Muscle of leg (tissue), 11 donors: ENCODE data around the gene KCNV2. TPM values are rescaled to one million over a fixed set of nuclear protein-coding genes. Genes with fewer than 3 reads are reported as not detected.
A peak's percentile ranks its signal among the peaks of the same experiment; 100 is the strongest.
"Not testable (repeated sequence)": the region's sequence is repeated elsewhere in the genome, so short reads cannot be mapped to it uniquely, and the experiment has no call there.

Experiments
- DNase-seq: peaks from one replicate; pipeline ENCODE4 v3.0.0; 2013
- H3K27ac ChIP-seq: one replicate; pipeline ENCODE4 v1.5.1; 2013; ENCODE audit warnings: mild to moderate bottlenecking, low read length, control low read depth
- H3K27me3 ChIP-seq: one replicate; pipeline ENCODE4 v1.6.1; 2013; ENCODE audit warnings: low read length; ENCODE audit not compliant: control insufficient read depth, insufficient read depth
- H3K36me3 ChIP-seq: one replicate; pipeline ENCODE4 v1.6.1; 2013; ENCODE audit warnings: low read length; ENCODE audit not compliant: control insufficient read depth, insufficient read depth
- H3K4me1 ChIP-seq: one replicate; pipeline ENCODE4 v1.6.1; 2013; ENCODE audit warnings: low read length; ENCODE audit not compliant: control insufficient read depth, insufficient read depth
- H3K4me3 ChIP-seq: one replicate; pipeline ENCODE4 v1.5.1; 2013; ENCODE audit warnings: low read length, control low read depth
- H3K9me3 ChIP-seq: replicated peaks from 2 replicates; pipeline ENCODE4 v1.6.1; 2013; ENCODE audit warnings: low read depth, low read length; ENCODE audit not compliant: control insufficient read depth
- WGBS: methylation state at CpG from one replicate; pipeline ENCODE4 v1.1.5; 2013; ENCODE audit warnings: missing lambda C conversion rate; ENCODE audit not compliant: insufficient coverage; 5-methylcytosine and 5-hydroxymethylcytosine counted together
- polyA plus RNA-seq, 8 donors: library from polyadenylated mRNA; unstranded; fragments of 120-200 nt; gene quantifications; one replicate each; pipeline versions ENCODE4 v1.2.1 to v1.2.3, GENCODE V29; 2013; ENCODE audit warnings: inconsistent platforms in 1 of 8, low replicate concordance in 1 of 8; ENCODE audit not compliant: insufficient read length in 8 of 8, insufficient read depth in 1 of 8
- total RNA-seq: library from RNA; stranded (reverse); fragments of 120-200 nt; gene quantifications from one replicate; pipeline ENCODE4 v1.2.4, GENCODE V29; 2013

The KCNV2 gene
- total and polyA plus RNA-seq, 9 donors = 0.08 to 0.33 (median 0.19) TPM; not detected in 1

- no CpG with 5 or more reads among the region's 1 CpG for WGBS
- no peaks in the 10 kb centered on the region for H3K27me3 ChIP-seq
- H3K9me3 ChIP-seq = no peaks in the 10 kb centered on the region
- no peaks in the 10 kb centered on the region for H3K4me1 ChIP-seq
- no peak overlapping the region for H3K4me3 ChIP-seq
- DNase-seq = no peak
- H3K27ac ChIP-seq = peak overlapping the region; percentile 78
- no peaks in the 10 kb centered on the region for H3K36me3 ChIP-seq
Measured at GRCh38 chr9:2691212-2691611, 26.1 kb upstream of the KCNV2 start.

DNA sequence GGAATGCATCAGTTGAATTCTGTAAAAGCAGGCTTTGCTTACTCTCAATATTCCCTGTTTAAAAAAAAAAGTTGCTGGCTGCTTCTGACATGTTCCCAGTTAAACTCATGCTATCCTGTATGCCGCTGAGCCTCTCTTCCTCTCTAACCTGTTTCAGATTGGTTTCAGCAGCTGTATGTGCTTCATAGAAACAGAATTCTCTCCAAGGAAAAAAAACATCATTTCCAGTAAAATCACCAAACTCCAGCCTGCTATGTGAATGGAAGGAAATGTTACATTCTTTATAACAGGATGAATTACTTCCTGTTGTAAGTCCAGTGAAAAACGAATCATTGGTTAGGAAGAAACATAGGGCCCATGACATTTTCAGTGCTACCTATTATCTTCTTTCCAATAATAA lies 25.7 kb upstream of the KCNV2 start:
- Histone ChIP-seq H3K27ac (peak overlapping the region; percentile 78), H3K4me1 (no peaks in the 10 kb centered on the region), H3K36me3 (no peaks in the 10 kb centered on the region), H3K4me3 (no peak overlapping the region), H3K27me3 (no peaks in the 10 kb centered on the region), H3K9me3 (no peaks in the 10 kb centered on the region)
- WGBS = no CpG with 5 or more reads among the region's 2 CpGs
- peak; percentile 84 for DNase-seq

DNA sequence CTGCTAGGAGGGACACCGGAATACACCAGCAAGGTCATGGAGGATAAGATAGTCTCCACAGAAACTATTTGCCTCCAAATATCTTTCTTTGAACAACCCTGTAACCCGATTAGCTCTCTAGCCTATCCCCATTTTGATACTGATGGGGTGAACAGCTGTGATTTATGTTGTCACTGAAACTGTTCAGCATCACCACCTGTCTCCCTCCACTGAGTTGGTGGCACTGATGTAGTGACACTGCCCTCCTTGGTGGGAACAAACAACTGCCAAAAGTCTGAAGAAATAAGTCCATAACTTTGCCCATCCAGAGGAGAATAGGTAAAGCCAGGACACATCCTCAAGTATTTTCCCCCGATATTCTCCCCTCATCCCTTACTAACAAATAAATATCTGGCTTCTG lies 24.3 kb upstream of the KCNV2 start:
- Histone ChIP-seq H3K4me3 (no peak overlapping the region), H3K36me3 (no peaks in the 10 kb centered on the region), H3K4me1 (no peaks in the 10 kb centered on the region), H3K27ac (no peak overlapping the region), H3K27me3 (no peaks in the 10 kb centered on the region), H3K9me3 (no peaks in the 10 kb centered on the region)
- WGBS = no CpG with 5 or more reads among the region's 3 CpGs
- DNase-seq = peak; percentile 17

GRCh38 chr9:2697492-2697891 lies 19.8 kb upstream of the KCNV2 start:
- H3K27ac ChIP-seq = no peak overlapping the region
- H3K4me1 ChIP-seq = no peaks in the 10 kb centered on the region
- 80% methylated on average over 1 of the region's 3 CpGs for WGBS
- H3K36me3 ChIP-seq = no peaks in the 10 kb centered on the region
- no peaks in the 10 kb centered on the region for H3K27me3 ChIP-seq
- DNase-seq = no peak
- H3K9me3 ChIP-seq = no peaks in the 10 kb centered on the region
- no peak overlapping the region for H3K4me3 ChIP-seq

GRCh38 chr9:2700398-2700797 lies 16.9 kb upstream of the KCNV2 start:
- Histone ChIP-seq H3K36me3 (no peaks in the 10 kb centered on the region), H3K27ac (no peak overlapping the region), H3K4me3 (no peak overlapping the region), H3K4me1 (no peaks in the 10 kb centered on the region), H3K27me3 (no peaks in the 10 kb centered on the region), H3K9me3 (no peaks in the 10 kb centered on the region)
- WGBS = 80% methylated on average over 2 of the region's 6 CpGs
- DNase-seq = no peak

GRCh38 chr9:2700909-2701550 lies 16.3 kb upstream of the KCNV2 start:
- no CpG with 5 or more reads among the region's 10 CpGs for WGBS
- H3K27me3 ChIP-seq = no peaks in the 10 kb centered on the region
- no peak for DNase-seq
- no peak overlapping the region for H3K4me3 ChIP-seq
- no peaks in the 10 kb centered on the region for H3K4me1 ChIP-seq
- H3K9me3 ChIP-seq = no peaks in the 10 kb centered on the region
- no peak overlapping the region for H3K27ac ChIP-seq
- no peaks in the 10 kb centered on the region for H3K36me3 ChIP-seq

DNA sequence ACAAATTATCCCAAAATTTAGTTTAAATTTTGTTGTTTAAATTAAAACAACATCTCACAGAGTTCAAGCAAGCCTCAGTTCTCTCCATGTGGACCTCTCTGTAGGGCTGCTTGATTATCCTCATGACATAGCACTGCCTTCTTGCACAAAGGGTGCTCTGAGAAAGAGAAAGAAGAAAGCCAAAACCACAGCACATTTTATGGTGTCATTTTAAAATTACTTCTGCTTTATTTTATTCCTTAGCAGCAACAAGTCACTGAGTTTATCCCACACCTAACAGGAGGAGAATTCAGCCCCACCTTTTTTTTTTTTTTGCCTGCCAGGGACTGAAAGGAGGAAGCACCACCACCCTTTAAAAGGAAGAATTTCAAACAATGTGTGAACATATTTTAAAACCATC lies 12.8 kb upstream of the KCNV2 start:
- H3K27me3 ChIP-seq = no peaks in the 10 kb centered on the region
- no peaks in the 10 kb centered on the region for H3K9me3 ChIP-seq
- H3K36me3 ChIP-seq = no peaks in the 10 kb centered on the region
- H3K27ac ChIP-seq = no peak overlapping the region
- no peaks in the 10 kb centered on the region for H3K4me1 ChIP-seq
- H3K4me3 ChIP-seq = no peak overlapping the region
- no peak for DNase-seq

DNA sequence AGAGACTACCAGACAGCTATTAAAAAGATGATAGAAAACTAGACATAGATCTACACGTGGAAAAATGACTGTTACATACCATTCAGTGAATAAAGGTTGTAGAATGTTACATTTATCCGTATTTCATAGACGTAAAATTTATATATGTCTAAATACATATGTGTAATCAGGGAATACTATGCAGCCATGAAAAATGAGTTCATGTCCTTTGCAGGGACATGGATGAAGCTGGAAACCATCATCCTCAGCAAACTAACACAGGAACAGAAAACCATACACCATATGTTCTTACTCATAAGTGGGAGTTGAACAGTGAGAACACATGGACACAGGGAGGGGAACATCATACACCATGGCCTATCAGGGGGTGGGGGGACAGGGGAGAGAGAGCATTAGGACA lies 10.1 kb upstream of the KCNV2 start:
- not testable (repeated sequence) for H3K9me3 ChIP-seq, H3K27ac ChIP-seq, H3K4me1 ChIP-seq, DNase-seq, H3K4me3 ChIP-seq, H3K36me3 ChIP-seq, H3K27me3 ChIP-seq
- no CpG with 5 or more reads among the region's 3 CpGs for WGBS

- no peaks in the 10 kb centered on the region for H3K36me3 ChIP-seq
Measured at GRCh38 chr9:2709645-2710101, 7.6 kb upstream of the KCNV2 start.

DNA sequence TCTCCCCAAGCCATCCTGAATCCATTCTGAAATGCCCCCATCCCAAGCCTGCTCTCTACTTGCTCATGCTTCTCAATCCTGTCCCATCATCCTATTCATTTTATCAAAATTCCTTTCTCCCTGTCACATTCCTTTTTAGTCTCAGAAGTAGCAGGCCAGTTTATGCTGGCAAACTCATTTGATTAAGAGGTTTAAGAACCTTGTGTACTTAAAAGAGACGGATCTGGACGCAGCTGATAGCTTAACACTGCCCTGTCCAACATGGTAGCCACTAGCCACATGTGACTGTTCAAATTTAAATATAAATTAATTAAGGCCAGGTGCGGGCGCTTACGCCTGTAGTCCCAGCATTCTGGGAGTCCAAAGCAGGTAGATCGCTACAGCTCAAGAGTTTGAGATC lies 5.6 kb upstream of the KCNV2 start:
- no peaks in the 10 kb centered on the region for H3K36me3 ChIP-seq
- no peak overlapping the region for H3K27ac ChIP-seq
- DNase-seq = no peak
- no peak overlapping the region for H3K4me3 ChIP-seq
- no peaks in the 10 kb centered on the region for H3K27me3 ChIP-seq
- H3K4me1 ChIP-seq = no peaks in the 10 kb centered on the region
- no CpG with 5 or more reads among the region's 6 CpGs for WGBS
- H3K9me3 ChIP-seq = no peaks in the 10 kb centered on the region

More at GRCh38 chr9:2709645-2710101, 7.6 kb upstream of the KCNV2 start:
- Histone ChIP-seq H3K9me3 (no peaks in the 10 kb centered on the region), H3K4me1 (no peaks in the 10 kb centered on the region), H3K4me3 (no peak overlapping the region), H3K27me3 (no peaks in the 10 kb centered on the region), H3K27ac (no peak overlapping the region)
- 57% methylated on average over 1 of the region's 2 CpGs for WGBS
- no peak for DNase-seq
